Measurements from ENCODE around the gene FAM193B. TPM values are rescaled to one million over a fixed set of nuclear protein-coding genes. Genes with fewer than 3 reads are reported as not detected.
A peak's percentile ranks its signal among the peaks of the same experiment; 100 is the strongest.

FAM193B gene
- total and polyA plus RNA-seq, 9 of the 15 experiments (the other 6 are each of a cell fraction or from before 2014, with no cell fraction given) = 4.4 to 76.4 (median 37.3) TPM

DNA sequence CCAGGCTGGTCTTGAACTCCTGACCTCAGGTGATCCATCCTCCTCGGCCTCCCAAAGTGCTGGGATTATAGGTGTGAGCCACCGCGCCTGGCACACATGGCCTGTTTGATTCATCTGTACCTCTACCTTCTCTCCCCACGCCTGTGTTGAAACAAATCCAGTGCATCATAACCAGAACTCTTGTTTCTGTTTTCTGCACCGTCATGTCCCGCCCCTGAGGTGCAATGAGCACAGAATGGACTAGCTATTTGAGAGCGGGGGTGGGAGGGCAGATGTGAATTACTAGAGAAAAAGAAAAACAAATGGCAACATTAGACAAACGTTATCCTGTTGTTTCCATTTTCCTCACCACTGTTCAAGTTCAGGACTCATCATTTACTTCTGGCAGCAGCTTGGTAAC lies 10.7 kb upstream of the FAM193B start (continued):
- TF ChIP-seq, protein P1, sequence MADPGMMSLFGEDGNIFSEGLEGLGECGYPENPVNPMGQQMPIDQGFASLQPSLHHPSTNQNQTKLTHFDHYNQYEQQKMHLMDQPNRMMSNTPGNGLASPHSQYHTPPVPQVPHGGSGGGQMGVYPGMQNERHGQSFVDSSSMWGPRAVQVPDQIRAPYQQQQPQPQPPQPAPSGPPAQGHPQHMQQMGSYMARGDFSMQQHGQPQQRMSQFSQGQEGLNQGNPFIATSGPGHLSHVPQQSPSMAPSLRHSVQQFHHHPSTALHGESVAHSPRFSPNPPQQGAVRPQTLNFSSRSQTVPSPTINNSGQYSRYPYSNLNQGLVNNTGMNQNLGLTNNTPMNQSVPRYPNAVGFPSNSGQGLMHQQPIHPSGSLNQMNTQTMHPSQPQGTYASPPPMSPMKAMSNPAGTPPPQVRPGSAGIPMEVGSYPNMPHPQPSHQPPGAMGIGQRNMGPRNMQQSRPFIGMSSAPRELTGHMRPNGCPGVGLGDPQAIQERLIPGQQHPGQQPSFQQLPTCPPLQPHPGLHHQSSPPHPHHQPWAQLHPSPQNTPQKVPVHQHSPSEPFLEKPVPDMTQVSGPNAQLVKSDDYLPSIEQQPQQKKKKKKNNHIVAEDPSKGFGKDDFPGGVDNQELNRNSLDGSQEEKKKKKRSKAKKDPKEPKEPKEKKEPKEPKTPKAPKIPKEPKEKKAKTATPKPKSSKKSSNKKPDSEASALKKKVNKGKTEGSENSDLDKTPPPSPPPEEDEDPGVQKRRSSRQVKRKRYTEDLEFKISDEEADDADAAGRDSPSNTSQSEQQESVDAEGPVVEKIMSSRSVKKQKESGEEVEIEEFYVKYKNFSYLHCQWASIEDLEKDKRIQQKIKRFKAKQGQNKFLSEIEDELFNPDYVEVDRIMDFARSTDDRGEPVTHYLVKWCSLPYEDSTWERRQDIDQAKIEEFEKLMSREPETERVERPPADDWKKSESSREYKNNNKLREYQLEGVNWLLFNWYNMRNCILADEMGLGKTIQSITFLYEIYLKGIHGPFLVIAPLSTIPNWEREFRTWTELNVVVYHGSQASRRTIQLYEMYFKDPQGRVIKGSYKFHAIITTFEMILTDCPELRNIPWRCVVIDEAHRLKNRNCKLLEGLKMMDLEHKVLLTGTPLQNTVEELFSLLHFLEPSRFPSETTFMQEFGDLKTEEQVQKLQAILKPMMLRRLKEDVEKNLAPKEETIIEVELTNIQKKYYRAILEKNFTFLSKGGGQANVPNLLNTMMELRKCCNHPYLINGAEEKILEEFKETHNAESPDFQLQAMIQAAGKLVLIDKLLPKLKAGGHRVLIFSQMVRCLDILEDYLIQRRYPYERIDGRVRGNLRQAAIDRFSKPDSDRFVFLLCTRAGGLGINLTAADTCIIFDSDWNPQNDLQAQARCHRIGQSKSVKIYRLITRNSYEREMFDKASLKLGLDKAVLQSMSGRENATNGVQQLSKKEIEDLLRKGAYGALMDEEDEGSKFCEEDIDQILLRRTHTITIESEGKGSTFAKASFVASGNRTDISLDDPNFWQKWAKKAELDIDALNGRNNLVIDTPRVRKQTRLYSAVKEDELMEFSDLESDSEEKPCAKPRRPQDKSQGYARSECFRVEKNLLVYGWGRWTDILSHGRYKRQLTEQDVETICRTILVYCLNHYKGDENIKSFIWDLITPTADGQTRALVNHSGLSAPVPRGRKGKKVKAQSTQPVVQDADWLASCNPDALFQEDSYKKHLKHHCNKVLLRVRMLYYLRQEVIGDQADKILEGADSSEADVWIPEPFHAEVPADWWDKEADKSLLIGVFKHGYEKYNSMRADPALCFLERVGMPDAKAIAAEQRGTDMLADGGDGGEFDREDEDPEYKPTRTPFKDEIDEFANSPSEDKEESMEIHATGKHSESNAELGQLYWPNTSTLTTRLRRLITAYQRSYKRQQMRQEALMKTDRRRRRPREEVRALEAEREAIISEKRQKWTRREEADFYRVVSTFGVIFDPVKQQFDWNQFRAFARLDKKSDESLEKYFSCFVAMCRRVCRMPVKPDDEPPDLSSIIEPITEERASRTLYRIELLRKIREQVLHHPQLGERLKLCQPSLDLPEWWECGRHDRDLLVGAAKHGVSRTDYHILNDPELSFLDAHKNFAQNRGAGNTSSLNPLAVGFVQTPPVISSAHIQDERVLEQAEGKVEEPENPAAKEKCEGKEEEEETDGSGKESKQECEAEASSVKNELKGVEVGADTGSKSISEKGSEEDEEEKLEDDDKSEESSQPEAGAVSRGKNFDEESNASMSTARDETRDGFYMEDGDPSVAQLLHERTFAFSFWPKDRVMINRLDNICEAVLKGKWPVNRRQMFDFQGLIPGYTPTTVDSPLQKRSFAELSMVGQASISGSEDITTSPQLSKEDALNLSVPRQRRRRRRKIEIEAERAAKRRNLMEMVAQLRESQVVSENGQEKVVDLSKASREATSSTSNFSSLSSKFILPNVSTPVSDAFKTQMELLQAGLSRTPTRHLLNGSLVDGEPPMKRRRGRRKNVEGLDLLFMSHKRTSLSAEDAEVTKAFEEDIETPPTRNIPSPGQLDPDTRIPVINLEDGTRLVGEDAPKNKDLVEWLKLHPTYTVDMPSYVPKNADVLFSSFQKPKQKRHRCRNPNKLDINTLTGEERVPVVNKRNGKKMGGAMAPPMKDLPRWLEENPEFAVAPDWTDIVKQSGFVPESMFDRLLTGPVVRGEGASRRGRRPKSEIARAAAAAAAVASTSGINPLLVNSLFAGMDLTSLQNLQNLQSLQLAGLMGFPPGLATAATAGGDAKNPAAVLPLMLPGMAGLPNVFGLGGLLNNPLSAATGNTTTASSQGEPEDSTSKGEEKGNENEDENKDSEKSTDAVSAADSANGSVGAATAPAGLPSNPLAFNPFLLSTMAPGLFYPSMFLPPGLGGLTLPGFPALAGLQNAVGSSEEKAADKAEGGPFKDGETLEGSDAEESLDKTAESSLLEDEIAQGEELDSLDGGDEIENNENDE (IDR thresholded peaks at IDR 0.05; ENCODE audit: low read depth, low read length) = no peak
- TF ChIP-seq ZNF263 (CRISPR knock-in tag; IDR thresholded peaks at IDR 0.05; ENCODE audit: borderline replicate concordance) (no peak), GABPA (tag; conservative IDR thresholded peaks at IDR 0.05; ENCODE audit: low read depth) (no peak), MAFG (tag; conservative IDR thresholded peaks at IDR 0.05) (peak; percentile 86), ETV1 (tag; conservative IDR thresholded peaks at IDR 0.05; ENCODE audit: low read depth) (no peak), MAFF (IDR thresholded peaks at IDR 0.05; ENCODE audit: low read length) (peak; percentile 29; the same call in 1 of the 2 replicates), WHSC1 (IDR thresholded peaks at IDR 0.05; ENCODE audit: low read length) (no peak), PHB2 (IDR thresholded peaks at IDR 0.05; ENCODE audit: low read depth) (no peak), TCF7L2 (IDR thresholded peaks at IDR 0.05; ENCODE audit: low read depth, low read length) (no peak)
- TF ChIP-seq, protein P2, sequence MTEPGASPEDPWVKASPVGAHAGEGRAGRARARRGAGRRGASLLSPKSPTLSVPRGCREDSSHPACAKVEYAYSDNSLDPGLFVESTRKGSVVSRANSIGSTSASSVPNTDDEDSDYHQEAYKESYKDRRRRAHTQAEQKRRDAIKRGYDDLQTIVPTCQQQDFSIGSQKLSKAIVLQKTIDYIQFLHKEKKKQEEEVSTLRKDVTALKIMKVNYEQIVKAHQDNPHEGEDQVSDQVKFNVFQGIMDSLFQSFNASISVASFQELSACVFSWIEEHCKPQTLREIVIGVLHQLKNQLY (CRISPR knock-in tag; conservative IDR thresholded peaks at IDR 0.05) = no peak
- TF ChIP-seq, protein P3, sequence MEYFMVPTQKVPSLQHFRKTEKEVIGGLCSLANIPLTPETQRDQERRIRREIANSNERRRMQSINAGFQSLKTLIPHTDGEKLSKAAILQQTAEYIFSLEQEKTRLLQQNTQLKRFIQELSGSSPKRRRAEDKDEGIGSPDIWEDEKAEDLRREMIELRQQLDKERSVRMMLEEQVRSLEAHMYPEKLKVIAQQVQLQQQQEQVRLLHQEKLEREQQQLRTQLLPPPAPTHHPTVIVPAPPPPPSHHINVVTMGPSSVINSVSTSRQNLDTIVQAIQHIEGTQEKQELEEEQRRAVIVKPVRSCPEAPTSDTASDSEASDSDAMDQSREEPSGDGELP (CRISPR knock-in tag; IDR thresholded peaks at IDR 0.05; ENCODE audit: borderline replicate concordance) = no peak
- TF ChIP-seq, protein P4, sequence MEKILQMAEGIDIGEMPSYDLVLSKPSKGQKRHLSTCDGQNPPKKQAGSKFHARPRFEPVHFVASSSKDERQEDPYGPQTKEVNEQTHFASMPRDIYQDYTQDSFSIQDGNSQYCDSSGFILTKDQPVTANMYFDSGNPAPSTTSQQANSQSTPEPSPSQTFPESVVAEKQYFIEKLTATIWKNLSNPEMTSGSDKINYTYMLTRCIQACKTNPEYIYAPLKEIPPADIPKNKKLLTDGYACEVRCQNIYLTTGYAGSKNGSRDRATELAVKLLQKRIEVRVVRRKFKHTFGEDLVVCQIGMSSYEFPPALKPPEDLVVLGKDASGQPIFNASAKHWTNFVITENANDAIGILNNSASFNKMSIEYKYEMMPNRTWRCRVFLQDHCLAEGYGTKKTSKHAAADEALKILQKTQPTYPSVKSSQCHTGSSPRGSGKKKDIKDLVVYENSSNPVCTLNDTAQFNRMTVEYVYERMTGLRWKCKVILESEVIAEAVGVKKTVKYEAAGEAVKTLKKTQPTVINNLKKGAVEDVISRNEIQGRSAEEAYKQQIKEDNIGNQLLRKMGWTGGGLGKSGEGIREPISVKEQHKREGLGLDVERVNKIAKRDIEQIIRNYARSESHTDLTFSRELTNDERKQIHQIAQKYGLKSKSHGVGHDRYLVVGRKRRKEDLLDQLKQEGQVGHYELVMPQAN (IDR thresholded peaks at IDR 0.05; ENCODE audit: borderline replicate concordance) = no peak

All from K562 (cell line).